Endothelial cell of umbilical vein (primary cell): Measurements from ENCODE around the gene GPSM1. TPM values are rescaled to one million over a fixed set of nuclear protein-coding genes. Genes with fewer than 3 reads are reported as not detected.
A peak's percentile ranks its signal among the peaks of the same experiment; 100 is the strongest.

Experiments
- BruUV-seq: library from RNA; stranded (reverse); fragments of 400-500 nt; replicated peaks from 2 replicates; lab custom pipeline; 2021; lab: Mats Ljungman, UMichigan
- CTCF ChIA-PET: fragments of 300-600, 350-600 bp; sonication (Branson Sonifier 250); formaldehyde crosslinking; loops from one replicate; lab custom pipeline; 2021; ENCODE audit warnings: antibody characterized with exemption, inconsistent platforms; lab: Charles Lee
- POLR2A ChIA-PET: fragments of 300-600, 350-600 bp; sonication (Branson Sonifier 250); formaldehyde crosslinking; loops from one replicate; lab custom pipeline; 2021; ENCODE audit warnings: antibody characterized with exemption, inconsistent platforms; lab: Charles Lee
- DNase-seq: peaks from one replicate; pipeline ENCODE4 v3.0.0-alpha.2; 2011; ENCODE audit warnings: low read depth, low spot score
- FAIRE-seq: peaks from 2 replicates; lab custom pipeline; 2011; peaks lifted over from hg19 to GRCh38; lab: Jason Lieb, UNC
- H2AFZ ChIP-seq: 2 replicates; pipeline ENCODE4 v1.6.0; 2012; ENCODE audit warnings: low read depth, low read length, control low read depth, inconsistent platforms
- H3K27ac ChIP-seq: 2 replicates; pipeline ENCODE4 v1.5.1; 2011; ENCODE audit warnings: low read depth, mild to moderate bottlenecking, control low read depth, low read length, moderate library complexity; ENCODE audit not compliant: insufficient read depth
- H3K27me3 ChIP-seq, 2 experiments: 2 replicates each; pipeline versions ENCODE4 v1.6.0 to v1.6.1; 2011; ENCODE audit warnings: low read length in 2 of 2, mixed read lengths in 1 of 2; ENCODE audit not compliant: control insufficient read depth in 2 of 2, insufficient read depth in 2 of 2
- H3K36me3 ChIP-seq, 2 experiments: 2 replicates in 1 of 2; 3 replicates in 1 of 2; pipeline ENCODE4 v1.5.1; 2011; ENCODE audit warnings: low read length in 2 of 2, mild to moderate bottlenecking in 1 of 2, moderate library complexity in 1 of 2; ENCODE audit not compliant: control insufficient read depth in 2 of 2, insufficient read depth in 2 of 2; ENCODE audit errors: extremely low read depth in 1 of 2
- H3K4me1 ChIP-seq: 3 replicates; pipeline ENCODE4 v1.5.1; 2011; ENCODE audit warnings: mild to moderate bottlenecking, low read length; ENCODE audit not compliant: control insufficient read depth, insufficient read depth; ENCODE audit errors: extremely low read depth
- H3K4me2 ChIP-seq: 2 replicates; pipeline ENCODE4 v1.6.1; 2011; ENCODE audit warnings: low read length, control low read depth, mixed read lengths; ENCODE audit not compliant: insufficient read depth
- H3K4me3 ChIP-seq, 3 experiments: fragments of 200-600 bp in 1 of 3; sonication (generic), shearing (Covaris generic) in 1 of 3; replicated peaks in 1 of 3; 2 replicates each; pipeline ENCODE4 v1.5.1; 2011 to 2016; ENCODE audit warnings: control low read depth in 3 of 3, low read length in 3 of 3, mild to moderate bottlenecking in 2 of 3, inconsistent platforms in 1 of 3, low read depth in 1 of 3, moderate library complexity in 1 of 3; ENCODE audit not compliant: insufficient read depth in 1 of 3
- H3K79me2 ChIP-seq: 2 replicates; pipeline ENCODE4 v1.6.0; 2012; ENCODE audit warnings: low read length, inconsistent platforms; ENCODE audit not compliant: control insufficient read depth, insufficient read depth
- H3K9ac ChIP-seq: replicated peaks from 2 replicates; pipeline ENCODE3; 2011; ENCODE audit warnings: low read length, control low read depth; ENCODE audit not compliant: insufficient read depth; ENCODE audit errors: extremely low read depth
- H3K9me1 ChIP-seq: replicated peaks from 3 replicates; pipeline ENCODE4 v1.6.0; 2011; ENCODE audit warnings: mild to moderate bottlenecking, low read length; ENCODE audit not compliant: control insufficient read depth, insufficient read depth; ENCODE audit errors: extremely low read depth
- H3K9me3 ChIP-seq: replicated peaks from 2 replicates; pipeline ENCODE4 v1.5.1; 2012; ENCODE audit warnings: low read length, inconsistent platforms; ENCODE audit not compliant: control insufficient read depth, insufficient read depth
- H4K20me1 ChIP-seq: replicated peaks from 2 replicates; pipeline ENCODE3; 2011; ENCODE audit warnings: mild to moderate bottlenecking, low read length; ENCODE audit not compliant: control insufficient read depth, insufficient read depth; ENCODE audit errors: extremely low read depth
- EZH2 ChIP-seq: IDR thresholded peaks from 2 replicates; pipeline ENCODE4 v1.6.1; 2012; ENCODE audit warnings: borderline replicate concordance, low read depth, mild to moderate bottlenecking, moderate library complexity, low read length, inconsistent platforms; ENCODE audit not compliant: severe bottlenecking
- FOS ChIP-seq: IDR thresholded peaks from 2 replicates; pipeline ENCODE4 v1.6.1; 2011; ENCODE audit warnings: mild to moderate bottlenecking, low read length, moderate library complexity, borderline replicate concordance; ENCODE audit not compliant: insufficient read depth
- GATA2 ChIP-seq: IDR thresholded peaks from 2 replicates; pipeline ENCODE4 v1.7.0; 2011; ENCODE audit warnings: low read depth, mild to moderate bottlenecking, moderate library complexity, mixed read lengths, low read length; ENCODE audit not compliant: insufficient read length, insufficient read depth
- JUN ChIP-seq: IDR thresholded peaks from 2 replicates; pipeline ENCODE4 v1.6.1; 2011; ENCODE audit warnings: borderline replicate concordance, low read depth; ENCODE audit not compliant: insufficient read length, insufficient read depth
- MYC ChIP-seq: IDR thresholded peaks from one replicate; pipeline ENCODE4 v1.6.1; 2011; ENCODE audit warnings: mild to moderate bottlenecking, low read depth, low read length
- POLR2A ChIP-seq: IDR thresholded peaks from 2 replicates; pipeline ENCODE4 v1.6.1; 2012; ENCODE audit warnings: low read depth, mild to moderate bottlenecking, control low read depth, low read length
- POLR2AphosphoS5 ChIP-seq: IDR thresholded peaks from 2 replicates; pipeline ENCODE4 v1.6.1; 2012; ENCODE audit warnings: low read depth, mild to moderate bottlenecking, control low read depth, low read length, moderate library complexity; ENCODE audit not compliant: insufficient read depth
- dilution Hi-C: fragments of 300-500 bp; cut with MboI; formaldehyde crosslinking; loops from one replicate; pipeline ENCODE4 v1.15.0; 2019; ENCODE audit warnings: low sequenced_read_pairs; ENCODE audit not compliant: extremely low pct_ligation_motif_present
- intact Hi-C: fragments of 100-400 bp; cut with micrococcal nuclease; formaldehyde crosslinking; loops from one replicate; pipeline ENCODE4 v1.10.0; 2022
- polyA plus RNA-seq, 4 experiments: library from polyadenylated mRNA; depleted of rRNA in 3 of 4; stranded (reverse) in 3 of 4; unstranded in 1 of 4; fragments of >200 nt; gene quantifications; 2 replicates each; pipeline versions ENCODE4 v1.2.1 to v1.2.3, GENCODE V29; 2011 to 2012; ENCODE audit warnings: missing spikeins in 1 of 4
- total RNA-seq: library from RNA; stranded (reverse); gene quantifications from 2 replicates; pipeline ENCODE4 v1.2.3, GENCODE V29; 2021
- TF ChIP-seq, protein P1 (sequence below), 2 donors: IDR thresholded peaks; 1 replicate in 1 of 2; 2 replicates in 1 of 2; pipeline ENCODE4 v1.5.1; 2011; ENCODE audit warnings: low read length in 2 of 2, mild to moderate bottlenecking in 2 of 2, moderate library complexity in 2 of 2, control low read depth in 1 of 2, inconsistent platforms in 1 of 2, low read depth in 1 of 2; ENCODE audit not compliant: insufficient read depth in 1 of 2; ENCODE audit errors: extremely low read depth in 1 of 2
- TF ChIP-seq, protein P2 (sequence below): IDR thresholded peaks from 2 replicates; pipeline ENCODE4 v1.6.1; 2011; ENCODE audit not compliant: insufficient read depth, insufficient read length

Gene GPSM1
- total and polyA plus RNA-seq, 2 donors (not counting 3 experiments of a cell fraction or from before 2014, with no cell fraction given) = 34.6 to 47.1 TPM

DNA sequence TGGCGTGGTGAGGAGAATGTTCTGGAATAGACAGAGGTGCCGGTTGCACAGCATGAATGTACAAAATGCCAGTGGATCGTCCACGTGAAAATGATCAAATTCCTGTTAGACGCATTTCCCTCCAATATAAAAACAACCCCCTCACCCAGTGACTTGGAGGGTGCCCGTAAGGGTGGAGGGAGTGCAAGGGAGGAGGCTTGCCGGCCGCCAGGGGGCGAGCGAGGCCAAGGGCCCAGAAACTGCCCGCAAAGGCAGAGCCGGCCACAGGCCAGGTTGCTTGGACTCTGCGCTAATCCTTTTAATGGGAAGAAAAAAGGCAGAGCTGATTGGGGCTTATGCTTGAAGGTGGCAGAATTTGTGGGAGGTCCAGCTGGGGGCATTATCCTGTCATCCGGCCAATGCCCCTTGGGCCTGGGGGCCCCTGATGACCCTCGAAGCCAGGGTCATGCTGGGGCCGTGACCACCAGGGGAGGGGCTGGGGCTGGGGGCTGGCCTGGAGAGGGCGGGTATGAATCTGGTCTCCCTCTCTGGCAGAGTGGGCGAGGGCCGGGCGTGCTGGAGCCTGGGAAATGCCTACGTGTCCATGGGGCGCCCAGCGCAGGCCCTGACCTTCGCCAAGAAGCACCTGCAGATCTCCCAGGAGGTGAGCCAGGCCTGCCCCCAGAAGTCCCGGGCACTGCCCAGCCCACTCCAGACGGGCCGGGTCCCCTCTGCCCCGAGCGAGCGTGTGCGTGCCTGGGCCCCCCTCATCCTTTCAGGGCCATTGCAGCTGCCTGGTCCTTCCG, 12.0 kb downstream of the GPSM1 start:
- ChIA-PET CTCF (interaction anchor here (0.6 to 1.0 kb wide), 3 partner anchors 24 to 53 kb away, joined by 3 to 4 read pairs (median 3); partner anchors contain the start of gene DNLZ), POLR2A (no interaction called here)
- dilution Hi-C loops (no loop called here), intact Hi-C loops (loop anchor here (1.0 kb wide), 1 partner anchor 61 kb away; the partner anchor contains the start of gene SNAPC4)
- Histone ChIP-seq H3K79me2 (no peaks in the 10 kb centered on the region), H3K9me3 (no peaks in the 10 kb centered on the region), H3K27ac (no peak overlapping the region), H3K4me1 (peaks cover 5% of the 10 kb centered on the region), H3K36me3 (peaks cover 5 to 35% of the 10 kb centered on the region in 2 experiments), H3K9ac (no peak overlapping the region), H3K9me1 (no peaks in the 10 kb centered on the region), H4K20me1 (no peaks in the 10 kb centered on the region), H3K4me2 (no peak overlapping the region), H3K4me3 (no peak overlapping the region), H3K27me3 (no peaks in the 10 kb centered on the region), H2AFZ (no peak overlapping the region)
- DNase-seq = peak; percentile 49
- no TSS peak for BruUV-seq
- no peak for FAIRE-seq
- TF ChIP-seq JUN = no peak
- TF ChIP-seq, protein P1, sequence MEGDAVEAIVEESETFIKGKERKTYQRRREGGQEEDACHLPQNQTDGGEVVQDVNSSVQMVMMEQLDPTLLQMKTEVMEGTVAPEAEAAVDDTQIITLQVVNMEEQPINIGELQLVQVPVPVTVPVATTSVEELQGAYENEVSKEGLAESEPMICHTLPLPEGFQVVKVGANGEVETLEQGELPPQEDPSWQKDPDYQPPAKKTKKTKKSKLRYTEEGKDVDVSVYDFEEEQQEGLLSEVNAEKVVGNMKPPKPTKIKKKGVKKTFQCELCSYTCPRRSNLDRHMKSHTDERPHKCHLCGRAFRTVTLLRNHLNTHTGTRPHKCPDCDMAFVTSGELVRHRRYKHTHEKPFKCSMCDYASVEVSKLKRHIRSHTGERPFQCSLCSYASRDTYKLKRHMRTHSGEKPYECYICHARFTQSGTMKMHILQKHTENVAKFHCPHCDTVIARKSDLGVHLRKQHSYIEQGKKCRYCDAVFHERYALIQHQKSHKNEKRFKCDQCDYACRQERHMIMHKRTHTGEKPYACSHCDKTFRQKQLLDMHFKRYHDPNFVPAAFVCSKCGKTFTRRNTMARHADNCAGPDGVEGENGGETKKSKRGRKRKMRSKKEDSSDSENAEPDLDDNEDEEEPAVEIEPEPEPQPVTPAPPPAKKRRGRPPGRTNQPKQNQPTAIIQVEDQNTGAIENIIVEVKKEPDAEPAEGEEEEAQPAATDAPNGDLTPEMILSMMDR (IDR thresholded peaks at IDR 0.05; ENCODE audit: extremely low read depth in 1 of 2, insufficient read depth in 1 of 2, low read depth in 1 of 2, low read length in 2 of 2) = peak; percentile 92 to 94

DNA sequence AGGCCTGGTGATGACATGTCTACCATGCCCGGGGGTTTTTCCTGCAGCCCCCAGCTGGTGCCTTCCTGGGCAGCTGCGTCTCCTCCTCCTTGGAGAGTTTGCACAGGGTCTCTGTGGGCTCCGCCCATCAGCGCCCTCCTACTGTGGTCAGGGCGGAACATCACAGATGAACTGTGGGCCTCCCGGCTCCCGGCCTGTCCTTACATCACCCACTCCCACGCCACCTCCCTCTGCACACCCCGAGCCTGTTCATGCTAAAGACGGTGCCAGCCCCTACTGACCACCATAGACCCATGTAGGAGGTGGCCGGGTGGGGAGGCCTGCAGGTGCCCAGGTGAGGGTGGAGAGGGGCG, 12.6 kb downstream of the GPSM1 start:
- intact Hi-C loops = loop anchor here (1.0 kb wide), 1 partner anchor 60 kb away; the partner anchor contains the start of gene SNAPC4
- dilution Hi-C loops = no loop called here

More for the DNA sequence above, 12.6 kb downstream of the GPSM1 start:
- ChIA-PET POLR2A (no interaction called here), CTCF (interaction anchor here (0.6 to 1.0 kb wide), 3 partner anchors 23 to 53 kb away, joined by 3 to 4 read pairs (median 3); partner anchors contain the start of gene DNLZ)
- Histone ChIP-seq H3K79me2 (no peaks in the 10 kb centered on the region), H3K4me3 (no peak overlapping the region), H3K36me3 (peaks cover 5 to 31% of the 10 kb centered on the region in 2 experiments), H3K27ac (no peak overlapping the region), H2AFZ (no peak overlapping the region), H4K20me1 (no peaks in the 10 kb centered on the region), H3K9me3 (no peaks in the 10 kb centered on the region), H3K4me2 (no peak overlapping the region), H3K27me3 (no peaks in the 10 kb centered on the region), H3K4me1 (peaks cover 5% of the 10 kb centered on the region), H3K9me1 (no peaks in the 10 kb centered on the region), H3K9ac (no peak overlapping the region)
- no TSS peak for BruUV-seq
- DNase-seq = no peak
- FAIRE-seq = no peak
- TF ChIP-seq, protein P1 (IDR thresholded peaks at IDR 0.05; ENCODE audit: extremely low read depth in 1 of 2, insufficient read depth in 1 of 2, low read depth in 1 of 2, low read length in 2 of 2) = no peak
- no peak for TF ChIP-seq JUN
- TF ChIP-seq FOS = no peak
- no peak for TF ChIP-seq MYC
- no peak for TF ChIP-seq GATA2
- no peak for TF ChIP-seq EZH2
- no peak for TF ChIP-seq POLR2AphosphoS5
- TF ChIP-seq, protein P2, sequence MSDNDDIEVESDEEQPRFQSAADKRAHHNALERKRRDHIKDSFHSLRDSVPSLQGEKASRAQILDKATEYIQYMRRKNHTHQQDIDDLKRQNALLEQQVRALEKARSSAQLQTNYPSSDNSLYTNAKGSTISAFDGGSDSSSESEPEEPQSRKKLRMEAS = no peak
- TF ChIP-seq POLR2A = no peak
